Inferior parietal cortex (tissue), 1 donor: ENCODE results near the gene CDH23.

Source experiments
- DNase-seq: peaks from one replicate; pipeline ENCODE4 v3.0.0-alpha.2; 2016; ENCODE audit errors: extremely low spot score

CDH23 gene

GRCh38 chr10:71707240-71707789, 310.6 kb downstream of the CDH23 start:
- DNase-seq = no peak

- peak; percentile 66 for DNase-seq
Observed at GRCh38 chr10:71708301-71708703, 311.6 kb downstream of the CDH23 start.

- DNase-seq = no peak
Observed at GRCh38 chr10:71708897-71709882, 312.5 kb downstream of the CDH23 start.

- DNase-seq = no peak
Observed at GRCh38 chr10:71710519-71710918, 313.8 kb downstream of the CDH23 start.

GRCh38 chr10:71711052-71711623, 314.4 kb downstream of the CDH23 start:
- DNase-seq = no peak

GRCh38 chr10:71712170-71712569, 315.4 kb downstream of the CDH23 start:
- no peak for DNase-seq

GRCh38 chr10:71712572-71713134, 315.9 kb downstream of the CDH23 start:
- DNase-seq = no peak

- peak; percentile 79 for DNase-seq
Observed at GRCh38 chr10:71713135-71714030, 316.7 kb downstream of the CDH23 start.

GRCh38 chr10:71714031-71714410, 317.3 kb downstream of the CDH23 start:
- no peak for DNase-seq

GRCh38 chr10:71714592-71714991, 317.9 kb downstream of the CDH23 start:
- DNase-seq = no peak

GRCh38 chr10:71715026-71715425, 318.3 kb downstream of the CDH23 start:
- no peak for DNase-seq

GRCh38 chr10:71715860-71716259, 319.1 kb downstream of the CDH23 start:
- DNase-seq = no peak

GRCh38 chr10:71716426-71716825, 319.7 kb downstream of the CDH23 start:
- DNase-seq = no peak

GRCh38 chr10:71717056-71717455, 320.3 kb downstream of the CDH23 start:
- no peak for DNase-seq

GRCh38 chr10:71717551-71717951, 320.8 kb downstream of the CDH23 start:
- DNase-seq = no peak

- DNase-seq = no peak
Observed at GRCh38 chr10:71718165-71718698, 321.5 kb downstream of the CDH23 start.

GRCh38 chr10:71719042-71719441, 322.3 kb downstream of the CDH23 start:
- DNase-seq = no peak

- no peak for DNase-seq
Observed at GRCh38 chr10:71719464-71720201, 322.9 kb downstream of the CDH23 start, which contains the start of gene C10orf105. C10orf105 (minus strand) TSS chr10:71719778; CDS start chr10:71716337, 3,441 bp downstream.

- no peak for DNase-seq
Observed at GRCh38 chr10:71720288-71720687, 323.6 kb downstream of the CDH23 start.

GRCh38 chr10:71721313-71721712, 324.6 kb downstream of the CDH23 start:
- no peak for DNase-seq
